ENCODE measurements around the gene TBCC. TPM values are rescaled to one million over a fixed set of nuclear protein-coding genes. Genes with fewer than 3 reads are reported as not detected.

TBCC gene
- total and polyA plus RNA-seq, 4 experiments from 2014 or later: 57.4 to 138 (median 70.0) TPM

- intact Hi-C loops (cut with micrococcal nuclease): loop anchor here (5.0 kb wide), 1 partner anchor 36 kb away; no protein-coding TSS in a partner anchor
- peaks cover 71% of the 10 kb centered on the region for H3K4me1 ChIP-seq (ENCODE audit: insufficient read depth, low read length)
- Mint-ChIP-seq H3K4me3 (no peak overlapping the region), H3K27ac (no peak overlapping the region), H3K27me3 (peaks cover 0 to 1% of the 10 kb centered on the region in 2 donors), H3K9me3 (peaks cover 0 to 2% (median 0%) of the 10 kb centered on the region in 8 donors), H3K4me1 (peaks cover 10 to 33% (median 27%) of the 10 kb centered on the region in 4 donors), H3K36me3 (peaks cover 15 to 33% of the 10 kb centered on the region in 2 donors)
- ChIA-PET CTCF (ENCODE audit: partially characterized antibody) (interaction anchor here (1.5 kb wide), 2 partner anchors 60 to 65 kb away, joined by 3 to 5 read pairs; no protein-coding TSS in a partner anchor), POLR2A (ENCODE audit: partially characterized antibody) (interaction anchor here (0.7 to 34.2 kb wide), 8 partner anchors 16 to 93 kb away, joined by 3 to 1692 read pairs (median 60); partner anchors contain the start of genes RPL7L1 and TBCC)
- no peaks in the 10 kb centered on the region for H3K9me3 ChIP-seq (ENCODE audit: control insufficient read depth in 1 of 2, low read length in 2 of 2)
- peak overlapping the region in 1 of 2 donors; percentile 2 for H3K4me3 ChIP-seq (ENCODE audit: low read length in 2 of 2)
- H3K27ac ChIP-seq (ENCODE audit: low read depth, low read length): no peak overlapping the region
- no peaks in the 10 kb centered on the region for H3K27me3 ChIP-seq (ENCODE audit: insufficient read depth, low read length)
- H3K36me3 ChIP-seq (ENCODE audit: insufficient read depth, low read length): no peaks in the 10 kb centered on the region
- no peak for DNase-seq
Measured at GRCh38 chr6:42786525-42786985, 40.7 kb upstream of the TBCC start.

- Histone ChIP-seq H3K9me3 (ENCODE audit: control insufficient read depth in 1 of 2, low read length in 2 of 2) (no peaks in the 10 kb centered on the region), H3K4me1 (ENCODE audit: insufficient read depth, low read length) (peaks cover 69% of the 10 kb centered on the region), H3K36me3 (ENCODE audit: insufficient read depth, low read length) (no peaks in the 10 kb centered on the region), H3K27me3 (ENCODE audit: insufficient read depth, low read length) (no peaks in the 10 kb centered on the region), H3K4me3 (ENCODE audit: low read length in 2 of 2) (peak overlapping the region; percentile 80 to 88), H3K27ac (ENCODE audit: low read depth, low read length) (peak overlapping the region; percentile 100)
- peaks cover 0 to 1% of the 10 kb centered on the region in 2 donors for H3K27me3 Mint-ChIP-seq
- POLR2A ChIA-PET (ENCODE audit: partially characterized antibody): interaction anchor here (0.6 to 34.2 kb wide), 18 partner anchors 9 to 221 kb away, joined by 3 to 1692 read pairs (median 8); partner anchors contain the start of genes CNPY3, RPL7L1, TBCC and UBR2
- peak overlapping the region in 1 of 7 donors; percentile 100 for H3K27ac Mint-ChIP-seq
- CTCF ChIA-PET (ENCODE audit: partially characterized antibody): interaction anchor here (2.0 to 3.0 kb wide), 3 partner anchors 14 to 43 kb away, joined by 5 to 11 read pairs (median 6); partner anchors contain the start of gene TBCC
- intact Hi-C loops (cut with micrococcal nuclease): loop anchor here (1.0 to 5.0 kb wide), 3 partner anchors 37 to 387 kb away; partner anchors contain the start of gene SRF
- peaks cover 0 to 2% (median 0%) of the 10 kb centered on the region in 8 donors for H3K9me3 Mint-ChIP-seq
- H3K4me3 Mint-ChIP-seq: peak overlapping the region in 3 of 8 donors; percentile 97 to 99 (median 98)
- H3K4me1 Mint-ChIP-seq: peaks cover 18 to 30% (median 26%) of the 10 kb centered on the region in 4 donors
- no peak for DNase-seq
- H3K36me3 Mint-ChIP-seq: peaks cover 13 to 36% of the 10 kb centered on the region in 2 donors
Measured at GRCh38 chr6:42784717-42785498, 39.0 kb upstream of the TBCC start.

GRCh38 chr6:42783876-42784642 lies 38.2 kb upstream of the TBCC start:
- no peaks in the 10 kb centered on the region for H3K9me3 ChIP-seq (ENCODE audit: control insufficient read depth in 1 of 2, low read length in 2 of 2)
- Mint-ChIP-seq H3K4me1 (peaks cover 22 to 34% (median 27%) of the 10 kb centered on the region in 4 donors), H3K27ac (peak overlapping the region in 1 of 7 donors; percentile 100), H3K4me3 (peak overlapping the region in 3 of 8 donors; percentile 97 to 99 (median 98)), H3K36me3 (peaks cover 8 to 31% of the 10 kb centered on the region in 2 donors), H3K9me3 (peaks cover 0 to 2% (median 0%) of the 10 kb centered on the region in 8 donors), H3K27me3 (peaks cover 0 to 1% of the 10 kb centered on the region in 2 donors)
- H3K4me3 ChIP-seq (ENCODE audit: low read length in 2 of 2): peak overlapping the region; percentile 80 to 88
- H3K27ac ChIP-seq (ENCODE audit: low read depth, low read length): peak overlapping the region; percentile 100
- ChIA-PET CTCF (ENCODE audit: partially characterized antibody) (interaction anchor here (1.1 to 3.0 kb wide), 4 partner anchors 13 to 57 kb away, joined by 4 to 11 read pairs (median 6); partner anchors contain the start of gene TBCC), POLR2A (ENCODE audit: partially characterized antibody) (interaction anchor here (0.6 to 34.2 kb wide), 22 partner anchors 9 to 220 kb away, joined by 3 to 1692 read pairs (median 8); partner anchors contain the start of genes CNPY3, RPL7L1, TBCC and UBR2)
- intact Hi-C loops (cut with micrococcal nuclease): loop anchor here (1.0 to 5.0 kb wide), 2 partner anchors 58 to 388 kb away; partner anchors contain the start of gene SRF
- H3K27me3 ChIP-seq (ENCODE audit: insufficient read depth, low read length): no peaks in the 10 kb centered on the region
- H3K36me3 ChIP-seq (ENCODE audit: insufficient read depth, low read length): no peaks in the 10 kb centered on the region
- DNase-seq: peak in 4 of 5 donors; percentile 32 to 48 (median 42)
- peaks cover 69% of the 10 kb centered on the region for H3K4me1 ChIP-seq (ENCODE audit: insufficient read depth, low read length)

GRCh38 chr6:42783177-42783875 lies 37.4 kb upstream of the TBCC start:
- peaks cover 68% of the 10 kb centered on the region for H3K4me1 ChIP-seq (ENCODE audit: insufficient read depth, low read length)
- peaks cover 0 to 1% of the 10 kb centered on the region in 2 donors for H3K27me3 Mint-ChIP-seq
- H3K27ac Mint-ChIP-seq: peak overlapping the region in 1 of 7 donors; percentile 100
- no peaks in the 10 kb centered on the region for H3K27me3 ChIP-seq (ENCODE audit: insufficient read depth, low read length)
- peaks cover 17 to 40% (median 27%) of the 10 kb centered on the region in 4 donors for H3K4me1 Mint-ChIP-seq
- H3K4me3 Mint-ChIP-seq: peak overlapping the region in 3 of 8 donors; percentile 97 to 99 (median 98)
- intact Hi-C loops (cut with micrococcal nuclease): loop anchor here (5.0 kb wide), 1 partner anchor 389 kb away; the partner anchor contains the start of gene SRF
- peaks cover 1 to 27% of the 10 kb centered on the region in 2 donors for H3K36me3 Mint-ChIP-seq
- peak overlapping the region; percentile 80 to 88 for H3K4me3 ChIP-seq (ENCODE audit: low read length in 2 of 2)
- H3K27ac ChIP-seq (ENCODE audit: low read depth, low read length): peak overlapping the region; percentile 100
- no peaks in the 10 kb centered on the region for H3K9me3 ChIP-seq (ENCODE audit: control insufficient read depth in 1 of 2, low read length in 2 of 2)
- DNase-seq: peak; percentile 79 to 90 (median 88)
- ChIA-PET CTCF (ENCODE audit: partially characterized antibody) (interaction anchor here (0.8 to 3.0 kb wide), 6 partner anchors 10 to 57 kb away, joined by 3 to 11 read pairs (median 4); partner anchors contain the start of gene TBCC), POLR2A (ENCODE audit: partially characterized antibody) (interaction anchor here (0.7 to 34.2 kb wide), 43 partner anchors 10 to 1464 kb away, joined by 3 to 1692 read pairs (median 5); partner anchors contain the start of genes ABCC10, CNPY3, PEX6 and PPP2R5D)
- H3K9me3 Mint-ChIP-seq: peaks cover 0 to 2% (median 0%) of the 10 kb centered on the region in 8 donors
- no peaks in the 10 kb centered on the region for H3K36me3 ChIP-seq (ENCODE audit: insufficient read depth, low read length)

GRCh38 chr6:42782689-42783176 lies 36.8 kb upstream of the TBCC start:
- Histone ChIP-seq H3K27ac (ENCODE audit: low read depth, low read length) (peak overlapping the region; percentile 100), H3K9me3 (ENCODE audit: control insufficient read depth in 1 of 2, low read length in 2 of 2) (no peaks in the 10 kb centered on the region), H3K36me3 (ENCODE audit: insufficient read depth, low read length) (no peaks in the 10 kb centered on the region), H3K27me3 (ENCODE audit: insufficient read depth, low read length) (no peaks in the 10 kb centered on the region), H3K4me3 (ENCODE audit: low read length in 2 of 2) (peak overlapping the region; percentile 80 to 88), H3K4me1 (ENCODE audit: insufficient read depth, low read length) (peaks cover 68% of the 10 kb centered on the region)
- H3K4me3 Mint-ChIP-seq: peak overlapping the region; percentile 95 to 100 (median 99)
- ChIA-PET POLR2A (ENCODE audit: partially characterized antibody) (interaction anchor here (0.5 to 34.2 kb wide), 42 partner anchors 11 to 1465 kb away, joined by 3 to 1692 read pairs (median 5); partner anchors contain the start of genes ABCC10, CNPY3, PEX6 and PPP2R5D), CTCF (ENCODE audit: partially characterized antibody) (interaction anchor here (0.8 to 3.0 kb wide), 6 partner anchors 9 to 56 kb away, joined by 3 to 11 read pairs (median 4); partner anchors contain the start of gene TBCC)
- H3K36me3 Mint-ChIP-seq: peaks cover 0 to 27% of the 10 kb centered on the region in 2 donors
- H3K4me1 Mint-ChIP-seq: peaks cover 20 to 46% (median 28%) of the 10 kb centered on the region in 4 donors
- peak overlapping the region in 6 of 7 donors; percentile 100 for H3K27ac Mint-ChIP-seq
- H3K27me3 Mint-ChIP-seq: peaks cover 0 to 1% of the 10 kb centered on the region in 2 donors
- DNase-seq: peak; percentile 82 to 87 (median 82)
- H3K9me3 Mint-ChIP-seq: peaks cover 0 to 2% (median 0%) of the 10 kb centered on the region in 8 donors
- intact Hi-C loops (cut with micrococcal nuclease): loop anchor here (1.0 to 5.0 kb wide), 3 partner anchors 11 to 390 kb away; partner anchors contain the start of genes SRF and TBCC

Data from CD4-positive, alpha-beta memory T cell (primary cell).